GM19193 (cell line): ENCODE measurements around the gene PRR13.

Experiments
- POLR2A ChIP-seq: IDR thresholded peaks from 4 replicates; pipeline ENCODE4 v1.6.1; 2011; ENCODE audit not compliant: insufficient read depth, insufficient read length; ENCODE audit errors: extremely low read depth

PRR13 gene

GRCh38 chr12:53483225-53483978 is 41.9 kb downstream of the PRR13 start:
- TF ChIP-seq POLR2A, result peak; percentile 48

DNA sequence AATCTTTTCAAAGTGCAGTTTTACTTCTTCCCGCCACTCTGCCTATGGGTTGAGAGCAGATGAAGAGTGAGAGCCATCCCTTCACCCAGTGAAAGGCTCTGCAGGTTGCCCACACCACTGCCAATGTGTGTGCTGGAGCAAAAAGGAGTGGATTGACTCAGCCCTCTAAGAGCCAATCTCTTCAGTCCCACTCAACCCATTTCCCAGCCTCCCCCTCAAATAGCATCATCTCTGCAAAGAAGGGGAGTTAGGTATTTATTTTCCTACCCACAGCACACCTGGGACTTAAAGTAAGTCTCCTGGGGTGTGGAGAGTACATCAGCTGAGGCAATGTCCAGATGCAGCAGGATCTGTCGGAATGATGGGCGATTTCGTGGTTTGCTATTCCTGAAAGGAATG is 42.4 kb downstream of the PRR13 start:
- TF ChIP-seq POLR2A, result no peak

GRCh38 chr12:53484686-53485575 is 43.4 kb downstream of the PRR13 start:
- TF ChIP-seq POLR2A, result peak; percentile 36

- TF ChIP-seq POLR2A, result no peak
Observed at GRCh38 chr12:53485955-53486735, 44.6 kb downstream of the PRR13 start.

DNA sequence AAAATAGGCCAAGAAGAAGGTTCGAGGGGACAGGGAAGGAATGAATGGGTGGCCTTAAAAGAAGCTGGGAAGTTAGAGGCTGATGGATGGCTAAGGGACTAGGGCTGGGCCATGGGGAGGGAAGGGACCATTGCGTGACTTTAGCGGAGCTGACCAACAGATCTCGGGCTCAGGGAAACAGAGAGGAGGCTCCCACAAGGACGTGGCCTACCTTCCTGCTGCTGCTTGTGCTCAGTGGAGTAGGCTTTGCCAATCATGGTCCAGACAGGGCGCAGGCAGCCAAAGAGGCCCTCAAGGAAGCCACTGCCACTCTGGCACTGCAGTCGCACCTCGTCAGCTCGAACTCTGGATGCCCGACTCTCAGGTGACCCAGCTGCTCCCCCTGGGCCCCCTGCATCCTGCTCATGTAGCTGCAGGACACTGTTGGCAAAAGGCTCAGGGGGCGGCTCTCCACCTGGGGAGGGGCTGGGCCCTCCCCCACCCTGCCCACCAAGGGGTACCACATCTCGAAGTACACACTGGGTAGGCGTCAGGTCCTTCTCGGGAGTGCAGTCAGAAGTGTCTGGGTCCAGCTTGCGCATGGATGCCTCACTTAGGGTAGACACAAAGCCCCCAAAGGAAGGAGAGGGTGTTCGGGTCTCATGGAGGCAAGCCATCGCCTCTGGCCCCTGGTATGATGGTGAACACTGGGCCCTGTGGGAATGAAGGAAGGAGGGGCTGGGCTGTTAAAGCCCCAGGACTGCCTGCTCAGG is 45.4 kb downstream of the PRR13 start:
- TF ChIP-seq POLR2A, result no peak

- TF ChIP-seq POLR2A, result no peak
Observed at GRCh38 chr12:53489242-53489864, 47.8 kb downstream of the PRR13 start.

DNA sequence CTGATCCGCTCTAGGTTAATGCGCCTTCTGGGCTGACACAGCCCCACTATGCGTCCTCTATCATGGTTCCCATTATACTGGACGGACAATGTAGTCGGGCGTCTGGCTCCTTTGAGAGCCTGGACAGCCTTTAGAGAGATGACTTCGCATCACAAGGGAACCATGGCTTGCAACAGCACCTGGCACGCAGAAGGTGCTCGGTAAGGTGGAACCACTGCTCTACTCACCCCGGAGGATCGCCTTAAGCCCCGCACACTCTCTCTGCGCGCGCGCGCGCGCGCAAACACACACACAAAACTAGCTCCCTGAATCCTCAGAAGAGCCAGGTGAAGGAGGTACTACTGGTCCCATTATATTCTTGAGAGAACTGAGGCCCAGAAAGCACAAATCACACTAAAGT is 50.7 kb downstream of the PRR13 start:
- TF ChIP-seq POLR2A, result no peak

- peak; percentile 85 for TF ChIP-seq POLR2A
Observed at GRCh38 chr12:53492830-53493609, 51.5 kb downstream of the PRR13 start.

DNA sequence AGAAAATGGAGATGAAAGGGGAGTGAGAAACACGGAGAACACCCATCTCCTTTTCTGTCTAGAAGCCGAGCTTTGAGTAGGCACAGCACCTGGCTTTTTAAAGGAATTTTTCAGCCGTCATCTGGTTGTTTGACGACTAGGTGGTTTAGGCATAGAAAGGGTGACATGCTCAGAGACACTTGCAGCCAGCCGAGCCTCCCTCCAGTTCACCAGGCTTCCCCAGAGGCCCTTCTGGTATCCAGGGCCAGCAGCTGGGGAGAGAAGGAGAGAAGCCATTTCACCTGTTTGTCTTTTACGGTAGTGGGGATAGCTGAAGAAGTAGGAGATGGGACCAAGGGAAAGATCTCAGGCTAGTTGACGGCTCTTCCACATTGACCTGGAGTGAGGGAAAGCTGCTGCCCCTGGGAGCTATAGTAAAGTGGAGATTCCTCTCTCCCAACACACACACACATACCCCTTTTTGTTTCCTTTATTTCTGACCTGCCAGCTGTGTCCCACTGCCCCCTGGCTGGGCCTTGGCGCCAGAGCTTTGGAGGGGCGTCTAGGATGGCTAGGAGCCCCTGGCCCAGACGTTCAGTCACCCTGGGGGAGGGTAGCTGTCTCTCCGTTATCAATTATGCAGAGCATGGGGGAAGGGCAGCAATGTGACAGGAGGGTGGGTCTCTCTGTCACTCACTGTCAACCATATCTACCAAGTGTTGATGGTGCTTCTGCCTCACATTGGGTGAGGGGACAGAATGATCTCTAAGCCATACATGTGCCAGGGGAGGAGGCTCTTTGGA is 52.3 kb downstream of the PRR13 start:
- no peak for TF ChIP-seq POLR2A
